Measurements from ENCODE around the gene KCTD12.

GRCh38 chr13:76860706-76861105, 25.5 kb downstream of the KCTD12 start:
- TF ChIP-seq EGR1 (IDR thresholded peaks at IDR 0.05; ENCODE audit: low read depth) (no peak), CEBPB (IDR thresholded peaks at IDR 0.05; ENCODE audit: low read depth) (no peak), TCF7L2 (IDR thresholded peaks at IDR 0.05; ENCODE audit: borderline replicate concordance, extremely low read depth, insufficient read depth, insufficient read length) (no peak), CTCF (IDR thresholded peaks at IDR 0.05 in 2 of 3, conservative IDR thresholded peaks at IDR 0.05 in 1 of 3; ENCODE audit: borderline replicate concordance in 1 of 3, insufficient read depth in 1 of 3, low read depth in 2 of 3, low read length in 2 of 3) (no peak), EZH2 (IDR thresholded peaks at IDR 0.05) (no peak), SIN3A (IDR thresholded peaks at IDR 0.05; ENCODE audit: low read depth) (no peak), POLR2AphosphoS5 (IDR thresholded peaks at IDR 0.05; ENCODE audit: low read depth, low read length) (no peak)
